ENCODE results near the gene RHOJ.

The RHOJ gene

DNA sequence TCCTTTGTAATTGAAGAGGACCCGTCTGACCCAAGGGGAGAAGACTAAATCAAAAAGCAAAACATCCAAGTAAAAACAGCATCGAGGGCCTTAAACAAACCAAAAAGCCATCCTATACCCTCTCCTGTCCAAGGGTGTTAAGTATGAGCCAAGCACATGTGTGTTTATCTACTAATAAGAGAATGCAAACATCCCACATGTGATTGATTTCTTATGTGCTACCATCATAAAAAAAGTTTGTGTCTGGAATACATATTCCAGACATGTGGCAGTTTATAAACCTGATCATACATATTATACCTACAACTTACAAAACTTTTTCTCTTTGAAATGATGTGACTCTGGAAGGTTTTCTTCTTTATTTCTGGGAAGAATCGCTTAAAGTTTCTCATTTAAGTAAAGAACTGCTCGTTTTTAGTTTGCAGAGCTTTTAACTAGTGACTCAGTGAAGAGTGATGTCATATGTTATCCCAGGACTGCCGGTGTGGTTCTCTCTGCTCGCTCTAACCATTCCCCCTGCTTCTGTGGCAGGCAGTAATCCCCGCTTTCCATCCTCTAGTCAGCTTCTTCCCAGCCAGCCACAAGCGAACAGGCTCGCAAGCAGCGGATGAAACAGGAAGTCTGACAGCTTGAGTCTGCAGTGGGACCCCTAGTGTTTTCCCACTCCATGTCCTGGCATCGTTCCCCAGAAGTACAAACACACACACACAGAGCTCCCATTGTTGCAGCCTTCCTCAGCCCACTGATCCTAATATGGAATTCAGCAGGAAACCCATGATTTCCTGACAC, 431 bp upstream of the RHOJ start:
- in situ Hi-C loops (cut with HindIII; ENCODE audit: low sequenced_read_pairs), result no loop called here
- peak overlapping the region; percentile 57 for H3K4me3 ChIP-seq (ENCODE audit: low read depth, low read length)
- TF ChIP-seq, protein P1, sequence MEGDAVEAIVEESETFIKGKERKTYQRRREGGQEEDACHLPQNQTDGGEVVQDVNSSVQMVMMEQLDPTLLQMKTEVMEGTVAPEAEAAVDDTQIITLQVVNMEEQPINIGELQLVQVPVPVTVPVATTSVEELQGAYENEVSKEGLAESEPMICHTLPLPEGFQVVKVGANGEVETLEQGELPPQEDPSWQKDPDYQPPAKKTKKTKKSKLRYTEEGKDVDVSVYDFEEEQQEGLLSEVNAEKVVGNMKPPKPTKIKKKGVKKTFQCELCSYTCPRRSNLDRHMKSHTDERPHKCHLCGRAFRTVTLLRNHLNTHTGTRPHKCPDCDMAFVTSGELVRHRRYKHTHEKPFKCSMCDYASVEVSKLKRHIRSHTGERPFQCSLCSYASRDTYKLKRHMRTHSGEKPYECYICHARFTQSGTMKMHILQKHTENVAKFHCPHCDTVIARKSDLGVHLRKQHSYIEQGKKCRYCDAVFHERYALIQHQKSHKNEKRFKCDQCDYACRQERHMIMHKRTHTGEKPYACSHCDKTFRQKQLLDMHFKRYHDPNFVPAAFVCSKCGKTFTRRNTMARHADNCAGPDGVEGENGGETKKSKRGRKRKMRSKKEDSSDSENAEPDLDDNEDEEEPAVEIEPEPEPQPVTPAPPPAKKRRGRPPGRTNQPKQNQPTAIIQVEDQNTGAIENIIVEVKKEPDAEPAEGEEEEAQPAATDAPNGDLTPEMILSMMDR (IDR thresholded peaks at IDR 0.05; ENCODE audit: low read depth, low read length, missing control alignments), result peak; percentile 26
- DNase-seq (ENCODE audit: low read depth), result peak; percentile 97

DNA sequence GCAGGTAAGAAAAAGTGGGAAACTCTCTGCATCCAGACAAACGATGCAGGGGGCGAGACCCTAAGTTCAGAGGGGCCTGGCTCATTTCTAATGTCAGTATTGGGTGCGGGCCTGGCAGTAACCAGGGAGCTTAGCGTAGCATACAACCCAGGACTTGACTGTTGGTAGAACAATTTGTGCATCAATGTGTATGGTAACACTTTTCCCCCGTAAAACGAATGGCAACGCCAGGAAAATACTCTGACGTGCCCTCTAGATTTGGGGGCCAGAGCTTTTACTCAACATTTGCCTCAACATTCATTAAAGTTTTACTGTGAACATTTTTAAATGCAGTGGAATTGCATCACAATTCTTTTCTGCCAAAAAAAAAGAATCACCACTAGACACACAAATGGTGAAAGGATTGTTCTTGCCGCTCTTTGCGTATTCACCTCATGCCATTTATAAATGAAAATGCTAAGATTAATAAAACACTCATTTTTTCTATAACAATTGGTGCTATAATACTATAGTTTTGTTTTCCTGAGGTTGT, 867 bp downstream of the RHOJ start:
- no peak for DNase-seq (ENCODE audit: low read depth)
- peak overlapping the region; percentile 57 for H3K4me3 ChIP-seq (ENCODE audit: low read depth, low read length)
- in situ Hi-C loops (cut with HindIII; ENCODE audit: low sequenced_read_pairs), result no loop called here
- TF ChIP-seq, protein P1 (IDR thresholded peaks at IDR 0.05; ENCODE audit: low read depth, low read length, missing control alignments), result no peak

GRCh38 chr14:63205866-63206265, 1.6 kb downstream of the RHOJ start:
- in situ Hi-C loops (cut with HindIII; ENCODE audit: low sequenced_read_pairs), result no loop called here
- no peak for DNase-seq (ENCODE audit: low read depth)
- TF ChIP-seq, protein P1 (IDR thresholded peaks at IDR 0.05; ENCODE audit: low read depth, low read length, missing control alignments), result no peak
- H3K4me3 ChIP-seq (ENCODE audit: low read depth, low read length), result peak overlapping the region; percentile 57

GRCh38 chr14:63209160-63209559, 4.9 kb downstream of the RHOJ start:
- in situ Hi-C loops (cut with HindIII; ENCODE audit: low sequenced_read_pairs), result no loop called here
- H3K4me3 ChIP-seq (ENCODE audit: low read depth, low read length), result no peak overlapping the region
- DNase-seq (ENCODE audit: low read depth), result no peak
- TF ChIP-seq, protein P1 (IDR thresholded peaks at IDR 0.05; ENCODE audit: low read depth, low read length, missing control alignments), result no peak

DNA sequence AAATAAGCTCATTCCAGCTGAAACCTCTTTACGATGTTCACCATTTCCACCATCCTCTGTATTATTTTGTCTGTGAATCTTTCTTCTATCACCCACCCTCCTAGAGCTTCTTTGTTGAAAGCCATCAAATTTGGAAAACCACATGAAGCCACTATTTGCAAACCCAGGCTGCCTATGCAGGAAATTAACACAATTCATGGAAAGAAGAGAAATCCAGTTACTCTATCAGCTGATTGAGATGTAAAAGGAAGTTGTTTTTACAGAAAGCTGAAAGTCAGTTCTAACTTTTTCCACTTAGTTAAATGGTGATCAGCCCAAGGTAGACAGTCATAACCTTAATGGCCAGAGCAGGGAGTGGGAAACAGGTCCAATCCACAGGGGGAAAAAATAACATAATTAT, 6.6 kb downstream of the RHOJ start:
- DNase-seq (ENCODE audit: low read depth), result no peak
- TF ChIP-seq, protein P1 (IDR thresholded peaks at IDR 0.05; ENCODE audit: low read depth, low read length, missing control alignments), result no peak
- in situ Hi-C loops (cut with HindIII; ENCODE audit: low sequenced_read_pairs), result no loop called here
- no peak overlapping the region for H3K4me3 ChIP-seq (ENCODE audit: low read depth, low read length)

DNA sequence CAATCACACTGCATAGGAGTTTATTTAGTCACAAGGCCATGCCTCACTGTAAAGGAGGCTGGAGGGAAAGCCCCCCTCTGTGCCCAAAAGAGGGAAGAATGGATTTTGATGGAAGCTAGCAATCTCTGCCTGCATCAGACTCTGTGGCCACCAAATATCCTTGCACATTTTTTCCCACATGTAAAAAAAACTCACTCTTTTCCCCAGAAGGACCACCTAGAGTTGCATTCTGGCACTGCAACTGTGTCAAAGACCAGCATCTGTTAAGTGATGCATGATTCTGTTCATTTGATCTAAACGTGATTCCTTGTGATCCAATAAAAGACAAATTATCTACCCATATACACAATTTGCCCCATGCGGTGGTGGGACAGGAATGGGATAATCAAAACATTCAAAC, 8.0 kb downstream of the RHOJ start:
- in situ Hi-C loops (cut with HindIII; ENCODE audit: low sequenced_read_pairs), result no loop called here
- no peak for DNase-seq (ENCODE audit: low read depth)
- H3K4me3 ChIP-seq (ENCODE audit: low read depth, low read length), result no peak overlapping the region
- TF ChIP-seq, protein P1 (IDR thresholded peaks at IDR 0.05; ENCODE audit: low read depth, low read length, missing control alignments), result peak; percentile 28
